ENCODE results near the gene GARS1.
A peak's percentile ranks its signal among the peaks of the same experiment; 100 is the strongest.
"Not testable (repeated sequence)": the region's sequence is repeated elsewhere in the genome, so short reads cannot be mapped to it uniquely, and the experiment has no call there.

Gene GARS1

DNA sequence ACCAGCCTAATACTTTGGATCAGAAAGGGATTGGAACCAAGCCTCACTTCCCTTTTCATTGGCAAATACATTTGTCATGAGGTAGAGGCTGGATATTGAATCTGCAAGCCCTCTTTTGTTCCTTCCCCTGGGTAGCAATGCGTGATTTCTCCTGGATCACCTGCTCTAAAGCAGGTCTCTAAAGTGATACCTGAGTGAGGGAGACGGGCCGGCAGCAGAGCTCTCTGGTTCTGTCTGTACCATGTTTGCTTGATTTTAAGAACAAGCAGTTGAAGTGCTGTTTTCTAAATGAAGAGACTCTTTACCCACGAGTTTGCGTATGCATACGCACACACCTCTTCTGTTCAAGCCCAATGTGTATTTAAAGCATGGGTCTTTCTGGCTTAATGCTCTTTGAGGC lies 41.1 kb downstream of the GARS1 start:
- no peaks in the 10 kb centered on the region for H3K27me3 ChIP-seq (ENCODE audit: insufficient read depth, poor library complexity, severe bottlenecking)
- no peak overlapping the region for H3K27ac ChIP-seq (replicated peaks)
- DNase-seq (ENCODE audit: low read depth in 1 of 2, low spot score in 1 of 2), result no peak
- H3K4me3 ChIP-seq (replicated peaks; ENCODE audit: insufficient read depth, low read length), result no peak overlapping the region
- TF ChIP-seq POLR2AphosphoS5 (IDR thresholded peaks at IDR 0.05; ENCODE audit: low read depth) (0 out of 2 replicates have a peak, but pooled peaks have one; percentile 31), GABPA (IDR thresholded peaks at IDR 0.05; ENCODE audit: low read depth) (no peak), SPI1 (IDR thresholded peaks at IDR 0.05; ENCODE audit: borderline replicate concordance, low read depth) (no peak)
- TF ChIP-seq, protein P1, sequence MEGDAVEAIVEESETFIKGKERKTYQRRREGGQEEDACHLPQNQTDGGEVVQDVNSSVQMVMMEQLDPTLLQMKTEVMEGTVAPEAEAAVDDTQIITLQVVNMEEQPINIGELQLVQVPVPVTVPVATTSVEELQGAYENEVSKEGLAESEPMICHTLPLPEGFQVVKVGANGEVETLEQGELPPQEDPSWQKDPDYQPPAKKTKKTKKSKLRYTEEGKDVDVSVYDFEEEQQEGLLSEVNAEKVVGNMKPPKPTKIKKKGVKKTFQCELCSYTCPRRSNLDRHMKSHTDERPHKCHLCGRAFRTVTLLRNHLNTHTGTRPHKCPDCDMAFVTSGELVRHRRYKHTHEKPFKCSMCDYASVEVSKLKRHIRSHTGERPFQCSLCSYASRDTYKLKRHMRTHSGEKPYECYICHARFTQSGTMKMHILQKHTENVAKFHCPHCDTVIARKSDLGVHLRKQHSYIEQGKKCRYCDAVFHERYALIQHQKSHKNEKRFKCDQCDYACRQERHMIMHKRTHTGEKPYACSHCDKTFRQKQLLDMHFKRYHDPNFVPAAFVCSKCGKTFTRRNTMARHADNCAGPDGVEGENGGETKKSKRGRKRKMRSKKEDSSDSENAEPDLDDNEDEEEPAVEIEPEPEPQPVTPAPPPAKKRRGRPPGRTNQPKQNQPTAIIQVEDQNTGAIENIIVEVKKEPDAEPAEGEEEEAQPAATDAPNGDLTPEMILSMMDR (IDR thresholded peaks at IDR 0.05; ENCODE audit: insufficient read depth, low read length), result no peak
- TF ChIP-seq, protein P2, sequence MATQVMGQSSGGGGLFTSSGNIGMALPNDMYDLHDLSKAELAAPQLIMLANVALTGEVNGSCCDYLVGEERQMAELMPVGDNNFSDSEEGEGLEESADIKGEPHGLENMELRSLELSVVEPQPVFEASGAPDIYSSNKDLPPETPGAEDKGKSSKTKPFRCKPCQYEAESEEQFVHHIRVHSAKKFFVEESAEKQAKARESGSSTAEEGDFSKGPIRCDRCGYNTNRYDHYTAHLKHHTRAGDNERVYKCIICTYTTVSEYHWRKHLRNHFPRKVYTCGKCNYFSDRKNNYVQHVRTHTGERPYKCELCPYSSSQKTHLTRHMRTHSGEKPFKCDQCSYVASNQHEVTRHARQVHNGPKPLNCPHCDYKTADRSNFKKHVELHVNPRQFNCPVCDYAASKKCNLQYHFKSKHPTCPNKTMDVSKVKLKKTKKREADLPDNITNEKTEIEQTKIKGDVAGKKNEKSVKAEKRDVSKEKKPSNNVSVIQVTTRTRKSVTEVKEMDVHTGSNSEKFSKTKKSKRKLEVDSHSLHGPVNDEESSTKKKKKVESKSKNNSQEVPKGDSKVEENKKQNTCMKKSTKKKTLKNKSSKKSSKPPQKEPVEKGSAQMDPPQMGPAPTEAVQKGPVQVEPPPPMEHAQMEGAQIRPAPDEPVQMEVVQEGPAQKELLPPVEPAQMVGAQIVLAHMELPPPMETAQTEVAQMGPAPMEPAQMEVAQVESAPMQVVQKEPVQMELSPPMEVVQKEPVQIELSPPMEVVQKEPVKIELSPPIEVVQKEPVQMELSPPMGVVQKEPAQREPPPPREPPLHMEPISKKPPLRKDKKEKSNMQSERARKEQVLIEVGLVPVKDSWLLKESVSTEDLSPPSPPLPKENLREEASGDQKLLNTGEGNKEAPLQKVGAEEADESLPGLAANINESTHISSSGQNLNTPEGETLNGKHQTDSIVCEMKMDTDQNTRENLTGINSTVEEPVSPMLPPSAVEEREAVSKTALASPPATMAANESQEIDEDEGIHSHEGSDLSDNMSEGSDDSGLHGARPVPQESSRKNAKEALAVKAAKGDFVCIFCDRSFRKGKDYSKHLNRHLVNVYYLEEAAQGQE (IDR thresholded peaks at IDR 0.05; ENCODE audit: insufficient replicate concordance, low read depth), result no peak

DNA sequence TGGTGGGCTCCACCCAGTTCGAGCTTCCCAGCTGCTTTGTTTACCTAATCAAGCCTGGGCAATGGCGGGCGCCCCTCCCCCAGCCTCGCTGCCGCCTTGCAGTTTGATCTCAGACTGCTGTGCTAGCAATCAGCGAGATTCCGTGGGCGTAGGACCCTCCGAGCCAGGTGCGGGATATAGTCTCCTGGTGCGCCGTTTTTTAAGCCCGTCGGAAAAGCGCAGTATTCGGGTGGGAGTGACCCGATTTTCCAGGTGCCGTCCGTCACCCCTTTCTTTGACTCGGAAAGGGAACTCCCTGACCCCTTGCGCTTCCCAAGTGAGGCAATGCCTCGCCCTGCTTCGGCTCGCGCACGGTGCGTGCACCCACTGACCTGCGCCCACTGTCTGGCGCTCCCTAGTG lies 47.6 kb downstream of the GARS1 start:
- not testable (repeated sequence) for DNase-seq (ENCODE audit: low read depth in 1 of 2, low spot score in 1 of 2); H3K27ac ChIP-seq (replicated peaks); H3K27me3 ChIP-seq (ENCODE audit: insufficient read depth, poor library complexity, severe bottlenecking); H3K4me3 ChIP-seq (replicated peaks; ENCODE audit: insufficient read depth, low read length)

DNA sequence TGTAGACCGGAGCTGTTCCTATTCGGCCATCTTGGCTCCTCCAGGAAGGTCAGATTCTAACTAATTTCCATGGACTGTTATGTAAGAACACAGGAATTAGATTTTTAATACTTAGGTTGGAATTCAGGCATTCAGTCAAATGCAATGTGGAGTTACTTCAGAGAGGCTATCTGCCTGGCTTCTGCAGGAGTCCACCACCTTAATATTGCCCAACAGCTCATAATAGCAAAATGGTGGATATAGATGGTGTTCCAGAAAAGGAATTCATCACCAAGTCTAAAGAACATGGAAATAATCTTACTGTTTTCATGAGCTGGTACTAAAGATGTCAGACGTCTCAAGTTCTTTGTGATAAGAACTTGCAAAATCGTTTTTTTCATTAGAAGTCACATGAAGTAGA lies 48.1 kb downstream of the GARS1 start:
- TF ChIP-seq POLR2AphosphoS5 (IDR thresholded peaks at IDR 0.05; ENCODE audit: low read depth), result no peak
- no peak for TF ChIP-seq GABPA (IDR thresholded peaks at IDR 0.05; ENCODE audit: low read depth)
- no peak for TF ChIP-seq SPI1 (IDR thresholded peaks at IDR 0.05; ENCODE audit: borderline replicate concordance, low read depth)
- no peak overlapping the region for H3K27ac ChIP-seq (replicated peaks)
- no peaks in the 10 kb centered on the region for H3K27me3 ChIP-seq (ENCODE audit: insufficient read depth, poor library complexity, severe bottlenecking)
- DNase-seq (ENCODE audit: low read depth in 1 of 2, low spot score in 1 of 2), result no peak
- no peak overlapping the region for H3K4me3 ChIP-seq (replicated peaks; ENCODE audit: insufficient read depth, low read length)

DNA sequence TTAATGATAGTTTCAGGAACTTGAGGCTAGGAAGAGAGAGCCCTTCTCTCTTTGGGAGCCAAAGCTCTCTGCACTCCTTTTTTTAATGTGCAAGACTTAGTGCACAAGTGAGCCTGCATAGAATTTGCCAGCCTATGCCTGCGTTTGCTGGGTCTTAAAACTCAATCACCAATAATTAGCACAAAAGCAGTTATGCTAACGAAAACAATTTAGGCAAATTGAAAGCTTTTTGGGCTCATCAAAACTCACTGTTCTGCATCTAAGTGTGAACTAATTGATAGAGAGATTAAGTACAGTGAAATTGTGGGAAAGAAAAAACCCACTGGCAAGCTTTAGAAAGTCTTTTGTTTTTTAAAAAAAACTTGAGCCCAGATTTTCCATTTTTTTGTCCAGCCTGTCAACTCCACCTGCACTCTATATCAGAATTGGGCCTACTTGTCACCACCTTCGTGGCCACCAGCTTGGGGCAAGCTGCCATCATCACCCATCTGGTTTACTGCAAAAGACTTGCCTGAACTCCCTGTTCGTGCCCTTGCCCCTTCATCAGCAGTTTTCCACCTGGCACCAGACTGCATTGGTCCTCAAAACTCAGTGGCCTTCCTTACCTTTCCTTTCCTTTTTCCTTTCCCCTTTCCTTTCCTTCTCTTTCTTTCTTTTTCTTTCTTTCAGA lies 49.7 kb downstream of the GARS1 start:
- Histone ChIP-seq H3K4me3 (replicated peaks; ENCODE audit: insufficient read depth, low read length) (no peak overlapping the region), H3K27me3 (ENCODE audit: insufficient read depth, poor library complexity, severe bottlenecking) (no peaks in the 10 kb centered on the region), H3K27ac (replicated peaks) (no peak overlapping the region)
- TF ChIP-seq, protein P2 (IDR thresholded peaks at IDR 0.05; ENCODE audit: insufficient replicate concordance, low read depth), result no peak
- TF ChIP-seq GABPA (IDR thresholded peaks at IDR 0.05; ENCODE audit: low read depth) (no peak), SPI1 (IDR thresholded peaks at IDR 0.05; ENCODE audit: borderline replicate concordance, low read depth) (no peak), POLR2AphosphoS5 (IDR thresholded peaks at IDR 0.05; ENCODE audit: low read depth) (no peak)
- TF ChIP-seq, protein P1 (IDR thresholded peaks at IDR 0.05; ENCODE audit: insufficient read depth, low read length), result no peak
- DNase-seq (ENCODE audit: low read depth in 1 of 2, low spot score in 1 of 2), result no peak

DNA sequence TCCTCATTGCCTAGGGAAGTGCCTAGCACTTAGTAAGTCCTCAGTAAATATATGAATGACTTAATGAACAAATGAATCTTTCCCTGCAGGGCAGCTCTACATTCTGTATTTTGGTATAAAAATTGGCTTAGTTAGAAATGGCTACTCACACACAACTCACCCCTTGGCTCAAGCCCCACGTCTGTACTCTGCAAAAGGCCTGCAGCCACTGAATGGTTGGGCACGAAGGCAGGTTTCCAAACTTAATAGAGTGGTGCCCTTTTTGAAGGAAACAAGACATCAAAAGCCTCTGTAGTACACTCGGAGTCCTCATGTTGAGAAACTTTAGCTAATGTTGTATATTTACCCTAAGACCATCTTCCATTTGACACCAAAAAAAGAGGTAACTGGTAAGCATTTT lies 51.0 kb downstream of the GARS1 start:
- Histone ChIP-seq H3K27ac (replicated peaks) (no peak overlapping the region), H3K27me3 (ENCODE audit: insufficient read depth, poor library complexity, severe bottlenecking) (no peaks in the 10 kb centered on the region), H3K4me3 (replicated peaks; ENCODE audit: insufficient read depth, low read length) (no peak overlapping the region)
- no peak for DNase-seq (ENCODE audit: low read depth in 1 of 2, low spot score in 1 of 2)
- no peak for TF ChIP-seq POLR2AphosphoS5 (IDR thresholded peaks at IDR 0.05; ENCODE audit: low read depth)
- TF ChIP-seq, protein P1 (IDR thresholded peaks at IDR 0.05; ENCODE audit: insufficient read depth, low read length), result no peak
- TF ChIP-seq GABPA (IDR thresholded peaks at IDR 0.05; ENCODE audit: low read depth), result no peak
- TF ChIP-seq, protein P2 (IDR thresholded peaks at IDR 0.05; ENCODE audit: insufficient replicate concordance, low read depth), result no peak
- TF ChIP-seq SPI1 (IDR thresholded peaks at IDR 0.05; ENCODE audit: borderline replicate concordance, low read depth), result no peak

Measured in HL-60 (cell line).